A673 (cell line): ENCODE results near the gene AGPAT3.

ENCODE experiments used
- EZH2 ChIP-seq: fragments of 200-600 bp; sonication (generic); IDR thresholded peaks from 2 replicates; pipeline ENCODE4 v1.6.1; 2017; ENCODE audit warnings: borderline replicate concordance, low read depth, mild to moderate bottlenecking, mixed read lengths, antibody characterized with exemption, low read length; ENCODE audit not compliant: poor library complexity, severe bottlenecking
- TF ChIP-seq, protein P1 (sequence below): fragments of 300-800, 200-600 bp; sonication (generic); conservative IDR thresholded peaks from 2 replicates; pipeline ENCODE4 v1.5.1; 2017; ENCODE audit warnings: low read depth, mild to moderate bottlenecking, antibody characterized with exemption, low read length, moderate library complexity, mixed read lengths

DNA sequence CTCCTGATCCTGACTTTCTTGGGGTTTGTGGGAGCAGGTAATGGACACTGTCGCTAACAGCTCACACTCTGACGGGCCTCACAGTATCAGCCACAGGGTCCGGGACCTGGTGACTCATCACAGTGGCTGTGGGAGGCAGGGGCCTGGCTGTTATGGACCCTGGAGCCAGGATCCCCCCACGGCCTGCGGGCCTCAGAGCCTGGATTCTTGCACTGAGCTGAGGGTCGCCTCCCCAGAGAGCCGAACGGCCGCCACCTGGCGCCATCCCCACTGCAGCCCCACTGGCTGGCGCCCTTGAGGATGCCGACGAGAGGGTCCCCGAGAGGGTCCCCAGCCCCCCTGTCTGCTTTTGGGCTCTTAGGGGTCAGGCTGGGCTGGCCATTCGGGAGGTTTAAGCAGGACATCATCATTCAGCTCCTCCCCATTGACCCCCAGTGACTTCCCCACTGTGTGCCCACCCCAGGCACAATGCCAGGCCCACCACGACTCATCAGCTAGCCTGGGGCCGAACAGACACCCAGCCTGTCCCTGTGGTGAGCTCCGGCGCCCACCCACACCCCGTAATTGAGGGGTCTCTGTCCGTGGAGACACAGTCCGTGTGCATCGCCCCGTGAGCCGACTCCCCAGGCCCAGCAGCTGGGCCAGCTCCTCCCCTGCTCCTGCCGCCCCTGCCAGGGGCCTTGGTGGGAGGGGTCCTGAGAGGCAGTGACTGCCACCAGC lies 116.3 kb downstream of the AGPAT3 start:
- TF ChIP-seq, protein P1, sequence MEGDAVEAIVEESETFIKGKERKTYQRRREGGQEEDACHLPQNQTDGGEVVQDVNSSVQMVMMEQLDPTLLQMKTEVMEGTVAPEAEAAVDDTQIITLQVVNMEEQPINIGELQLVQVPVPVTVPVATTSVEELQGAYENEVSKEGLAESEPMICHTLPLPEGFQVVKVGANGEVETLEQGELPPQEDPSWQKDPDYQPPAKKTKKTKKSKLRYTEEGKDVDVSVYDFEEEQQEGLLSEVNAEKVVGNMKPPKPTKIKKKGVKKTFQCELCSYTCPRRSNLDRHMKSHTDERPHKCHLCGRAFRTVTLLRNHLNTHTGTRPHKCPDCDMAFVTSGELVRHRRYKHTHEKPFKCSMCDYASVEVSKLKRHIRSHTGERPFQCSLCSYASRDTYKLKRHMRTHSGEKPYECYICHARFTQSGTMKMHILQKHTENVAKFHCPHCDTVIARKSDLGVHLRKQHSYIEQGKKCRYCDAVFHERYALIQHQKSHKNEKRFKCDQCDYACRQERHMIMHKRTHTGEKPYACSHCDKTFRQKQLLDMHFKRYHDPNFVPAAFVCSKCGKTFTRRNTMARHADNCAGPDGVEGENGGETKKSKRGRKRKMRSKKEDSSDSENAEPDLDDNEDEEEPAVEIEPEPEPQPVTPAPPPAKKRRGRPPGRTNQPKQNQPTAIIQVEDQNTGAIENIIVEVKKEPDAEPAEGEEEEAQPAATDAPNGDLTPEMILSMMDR: no peak
- no peak for TF ChIP-seq EZH2
